ENCODE results near the gene CALB2.

- TF ChIP-seq CTCF (IDR thresholded peaks at IDR 0.05) (no peak), POLR2A (IDR thresholded peaks at IDR 0.05) (no peak)
Measured at GRCh38 chr16:71409011-71409775, 50.7 kb downstream of the CALB2 start.

All from body of pancreas (tissue), 4 donors.